Parathyroid adenoma (tissue), 2 donors: ENCODE measurements around the gene UBA6.

Source experiments
- H2AFZ ChIP-seq: fragments of 300-600 bp; sonication (generic); one replicate; pipeline ENCODE4 v1.7.0; 2017; ENCODE audit warnings: antibody characterized with exemption, mild to moderate bottlenecking
- H3K27ac ChIP-seq: fragments of 300-600 bp; sonication (generic); one replicate; pipeline ENCODE4 v1.7.0; 2017
- H3K27me3 ChIP-seq: fragments of 300-600 bp; sonication (generic); one replicate; pipeline ENCODE4 v1.7.0; 2017; ENCODE audit warnings: low read length; ENCODE audit not compliant: control insufficient read depth, insufficient read depth
- H3K36me3 ChIP-seq: fragments of 300-600 bp; sonication (generic); one replicate; pipeline ENCODE4 v1.7.0; 2017; ENCODE audit warnings: low read length; ENCODE audit not compliant: control insufficient read depth, insufficient read depth
- H3K4me1 ChIP-seq: fragments of 300-600 bp; sonication (generic); one replicate; pipeline ENCODE4 v1.7.0; 2017; ENCODE audit warnings: control low read depth
- H3K4me2 ChIP-seq: fragments of 300-600 bp; sonication (generic); one replicate; pipeline ENCODE4 v1.7.0; 2017; ENCODE audit warnings: low read length
- H3K4me3 ChIP-seq: fragments of 300-600 bp; sonication (generic); one replicate; pipeline ENCODE4 v1.7.0; 2017; ENCODE audit warnings: low read depth, low read length
- H3K79me2 ChIP-seq: fragments of 300-600 bp; sonication (generic); one replicate; pipeline ENCODE4 v1.7.0; 2017; ENCODE audit warnings: control low read depth
- H3K9ac ChIP-seq: fragments of 300-600 bp; sonication (generic); one replicate; pipeline ENCODE4 v1.7.0; 2017; ENCODE audit warnings: mild to moderate bottlenecking
- H3K9me3 ChIP-seq: fragments of 300-600 bp; sonication (generic); one replicate; pipeline ENCODE4 v1.7.0; 2017; ENCODE audit warnings: low read length; ENCODE audit not compliant: control insufficient read depth
- CTCF ChIP-seq: fragments of 300-600 bp; sonication (generic); IDR thresholded peaks from one replicate; pipeline ENCODE4 v1.7.0; 2017; ENCODE audit warnings: antibody characterized with exemption, mild to moderate bottlenecking
- donor health status: primary hyperparathyroidism.

Gene UBA6

GRCh38 chr4:67717586-67717985, 16.6 kb upstream of the UBA6 start:
- no peak for TF ChIP-seq CTCF
- Histone ChIP-seq H2AFZ (no peak overlapping the region), H3K79me2 (no peaks in the 10 kb centered on the region), H3K27ac (no peak overlapping the region), H3K9me3 (no peaks in the 10 kb centered on the region), H3K4me3 (no peak overlapping the region), H3K27me3 (no peaks in the 10 kb centered on the region), H3K4me2 (no peak overlapping the region), H3K4me1 (no peaks in the 10 kb centered on the region), H3K36me3 (no peaks in the 10 kb centered on the region), H3K9ac (no peak overlapping the region)

DNA sequence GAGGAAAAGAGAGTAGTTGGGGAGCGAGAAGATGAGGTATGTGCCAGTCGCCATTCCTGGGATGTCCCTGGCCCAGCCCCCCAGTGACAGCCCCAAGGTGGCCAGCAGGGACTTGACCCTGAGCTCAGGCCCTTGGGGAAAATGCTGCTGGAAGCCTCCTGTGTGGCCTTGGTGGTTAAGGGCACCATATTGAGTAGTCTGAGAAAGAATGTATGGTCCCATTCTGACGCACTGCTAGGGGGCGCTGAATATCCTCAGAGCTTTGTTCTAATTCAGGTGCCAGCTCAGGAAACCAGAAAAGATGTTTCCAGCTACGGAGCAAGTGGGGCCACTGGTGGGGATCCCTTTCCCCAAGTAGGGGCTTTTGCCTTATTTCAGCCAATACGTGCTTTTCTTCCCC, 14.0 kb upstream of the UBA6 start:
- TF ChIP-seq CTCF = no peak
- no peaks in the 10 kb centered on the region for H3K27me3 ChIP-seq
- no peak overlapping the region for H3K27ac ChIP-seq
- H3K4me1 ChIP-seq = peaks cover 3% of the 10 kb centered on the region
- no peak overlapping the region for H3K4me2 ChIP-seq
- no peak overlapping the region for H3K4me3 ChIP-seq
- H3K36me3 ChIP-seq = no peaks in the 10 kb centered on the region
- H3K9me3 ChIP-seq = no peaks in the 10 kb centered on the region
- H2AFZ ChIP-seq = no peak overlapping the region
- no peak overlapping the region for H3K9ac ChIP-seq
- no peaks in the 10 kb centered on the region for H3K79me2 ChIP-seq

GRCh38 chr4:67714248-67714583, 13.3 kb upstream of the UBA6 start:
- Histone ChIP-seq H3K27me3 (no peaks in the 10 kb centered on the region), H3K79me2 (no peaks in the 10 kb centered on the region), H3K9ac (no peak overlapping the region), H3K4me2 (no peak overlapping the region), H2AFZ (no peak overlapping the region), H3K4me1 (peaks cover 3% of the 10 kb centered on the region), H3K9me3 (no peaks in the 10 kb centered on the region), H3K36me3 (no peaks in the 10 kb centered on the region), H3K27ac (no peak overlapping the region), H3K4me3 (no peak overlapping the region)
- no peak for TF ChIP-seq CTCF

- H3K9me3 ChIP-seq = no peaks in the 10 kb centered on the region
- no peaks in the 10 kb centered on the region for H3K36me3 ChIP-seq
- H3K27me3 ChIP-seq = no peaks in the 10 kb centered on the region
- no peaks in the 10 kb centered on the region for H3K79me2 ChIP-seq
- H3K9ac ChIP-seq = no peak overlapping the region
- no peak overlapping the region for H2AFZ ChIP-seq
- H3K4me2 ChIP-seq = no peak overlapping the region
- H3K4me1 ChIP-seq = peaks cover 3% of the 10 kb centered on the region
- TF ChIP-seq CTCF = no peak
- no peak overlapping the region for H3K27ac ChIP-seq
- H3K4me3 ChIP-seq = no peak overlapping the region
Measured at GRCh38 chr4:67713529-67714247, 12.7 kb upstream of the UBA6 start.
